ENCODE measurements around the gene RIT2. TPM values are rescaled to one million over a fixed set of nuclear protein-coding genes. Genes with fewer than 3 reads are reported as not detected.
"Not testable (repeated sequence)": the region's sequence is repeated elsewhere in the genome, so short reads cannot be mapped to it uniquely, and the experiment has no call there.

Gene RIT2
- polyA plus RNA-seq, 1 experiment: not detected

- ChIA-PET CTCF (no interaction called here), POLR2A (no interaction called here)
- Histone ChIP-seq H3K27me3 (ENCODE audit: control insufficient read depth, insufficient read depth, low read length) (no peaks in the 10 kb centered on the region), H3K9me3 (ENCODE audit: control insufficient read depth, insufficient read depth, low read length) (no peaks in the 10 kb centered on the region; the same call in 1 of the 2 replicates), H3K27ac (ENCODE audit: low read depth, low read length) (no peak overlapping the region), H3K4me3 (ENCODE audit: low read depth, low read length) (no peak overlapping the region)
- no peak for DNase-seq (ENCODE audit: low read depth, low spot score)
- TF ChIP-seq CTCF (IDR thresholded peaks at IDR 0.05; ENCODE audit: low read depth, low read length): no peak
These were observed 370.3 kb downstream of the RIT2 start for GRCh38 chr18:42745171-42745570.

- no peak for DNase-seq (ENCODE audit: low read depth, low spot score)
- Histone ChIP-seq H3K27me3 (ENCODE audit: control insufficient read depth, insufficient read depth, low read length) (no peaks in the 10 kb centered on the region), H3K27ac (ENCODE audit: low read depth, low read length) (no peak overlapping the region), H3K9me3 (ENCODE audit: control insufficient read depth, insufficient read depth, low read length) (no peaks in the 10 kb centered on the region; the same call in 1 of the 2 replicates), H3K4me3 (ENCODE audit: low read depth, low read length) (no peak overlapping the region)
- CTCF ChIA-PET: no interaction called here
- TF ChIP-seq CTCF (IDR thresholded peaks at IDR 0.05; ENCODE audit: low read depth, low read length): no peak
- POLR2A ChIA-PET: no interaction called here
These were observed 371.9 kb downstream of the RIT2 start for GRCh38 chr18:42743373-42744138.

- H3K27me3 ChIP-seq (ENCODE audit: control insufficient read depth, insufficient read depth, low read length): no peaks in the 10 kb centered on the region
- CTCF ChIA-PET: no interaction called here
- TF ChIP-seq CTCF (IDR thresholded peaks at IDR 0.05; ENCODE audit: low read depth, low read length): no peak
- no peak for DNase-seq (ENCODE audit: low read depth, low spot score)
- H3K27ac ChIP-seq (ENCODE audit: low read depth, low read length): no peak overlapping the region
- no peaks in the 10 kb centered on the region; the same call in none of the 2 replicates for H3K9me3 ChIP-seq (ENCODE audit: control insufficient read depth, insufficient read depth, low read length)
- H3K4me3 ChIP-seq (ENCODE audit: low read depth, low read length): no peak overlapping the region
- POLR2A ChIA-PET: no interaction called here
These were observed 372.5 kb downstream of the RIT2 start for GRCh38 chr18:42742969-42743368.

- CTCF ChIA-PET: no interaction called here
- Histone ChIP-seq H3K4me3 (ENCODE audit: low read depth, low read length) (no peak overlapping the region), H3K9me3 (ENCODE audit: control insufficient read depth, insufficient read depth, low read length) (no peaks in the 10 kb centered on the region; the same call in none of the 2 replicates), H3K27me3 (ENCODE audit: control insufficient read depth, insufficient read depth, low read length) (no peaks in the 10 kb centered on the region), H3K27ac (ENCODE audit: low read depth, low read length) (no peak overlapping the region)
- POLR2A ChIA-PET: no interaction called here
- no peak for TF ChIP-seq CTCF (IDR thresholded peaks at IDR 0.05; ENCODE audit: low read depth, low read length)
- DNase-seq (ENCODE audit: low read depth, low spot score): no peak
These were observed 373.0 kb downstream of the RIT2 start for GRCh38 chr18:42742474-42742873.

- H3K27me3 ChIP-seq (ENCODE audit: control insufficient read depth, insufficient read depth, low read length); POLR2A ChIA-PET; H3K27ac ChIP-seq (ENCODE audit: low read depth, low read length); DNase-seq (ENCODE audit: low read depth, low spot score); H3K4me3 ChIP-seq (ENCODE audit: low read depth, low read length); H3K9me3 ChIP-seq (ENCODE audit: control insufficient read depth, insufficient read depth, low read length); CTCF ChIA-PET: not testable (repeated sequence)
These were observed 373.6 kb downstream of the RIT2 start for GRCh38 chr18:42741805-42742347.

- POLR2A ChIA-PET; H3K27me3 ChIP-seq (ENCODE audit: control insufficient read depth, insufficient read depth, low read length); H3K9me3 ChIP-seq (ENCODE audit: control insufficient read depth, insufficient read depth, low read length); DNase-seq (ENCODE audit: low read depth, low spot score); H3K27ac ChIP-seq (ENCODE audit: low read depth, low read length); CTCF ChIA-PET; H3K4me3 ChIP-seq (ENCODE audit: low read depth, low read length): not testable (repeated sequence)
These were observed 374.2 kb downstream of the RIT2 start for GRCh38 chr18:42741299-42741698.

Measured in AG04450 (cell line).